Measurements from ENCODE around the gene ADAMTSL1.
A peak's percentile ranks its signal among the peaks of the same experiment; 100 is the strongest.

Gene ADAMTSL1

DNA sequence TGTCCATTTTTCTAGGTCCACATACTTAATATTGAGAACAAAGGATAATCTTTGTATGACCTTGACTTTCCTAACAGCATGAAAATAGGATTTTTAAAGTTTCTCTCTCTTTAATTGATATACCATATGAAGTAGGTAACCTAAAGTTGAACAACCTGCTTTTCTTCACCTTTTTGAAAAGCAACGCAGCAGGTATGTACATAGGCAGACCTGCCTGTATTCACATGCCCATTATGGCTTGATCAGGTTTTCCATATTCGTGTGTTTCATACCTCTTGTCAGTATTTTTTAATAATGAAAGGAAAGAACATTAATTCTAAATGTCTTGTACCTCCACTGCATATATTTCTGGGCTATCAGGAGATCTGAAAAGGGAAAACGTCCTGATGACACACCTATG is 1.5 kb upstream of the ADAMTSL1 start:
- DNase-seq, result no peak

DNA sequence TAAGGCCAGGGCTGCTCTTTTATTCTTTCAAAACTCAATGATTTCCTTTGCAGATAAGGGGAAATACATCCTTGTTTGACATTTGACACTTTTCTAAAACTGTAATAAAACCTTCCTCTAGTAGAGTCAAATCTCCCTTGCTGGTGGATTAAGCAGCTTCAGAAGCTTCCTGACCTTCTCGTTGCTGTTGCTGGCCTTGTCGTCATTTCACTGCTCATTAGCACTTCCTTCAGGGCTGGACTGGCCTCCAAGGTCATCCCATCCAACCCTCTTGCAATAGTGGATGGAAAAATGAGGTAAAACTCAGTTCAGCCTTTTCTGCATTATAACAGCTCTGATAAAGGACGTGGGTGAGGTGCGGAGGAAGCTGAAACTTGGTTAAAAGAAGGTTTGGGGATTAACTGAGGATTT is 1.1 kb upstream of the ADAMTSL1 start:
- no peak for DNase-seq

DNA sequence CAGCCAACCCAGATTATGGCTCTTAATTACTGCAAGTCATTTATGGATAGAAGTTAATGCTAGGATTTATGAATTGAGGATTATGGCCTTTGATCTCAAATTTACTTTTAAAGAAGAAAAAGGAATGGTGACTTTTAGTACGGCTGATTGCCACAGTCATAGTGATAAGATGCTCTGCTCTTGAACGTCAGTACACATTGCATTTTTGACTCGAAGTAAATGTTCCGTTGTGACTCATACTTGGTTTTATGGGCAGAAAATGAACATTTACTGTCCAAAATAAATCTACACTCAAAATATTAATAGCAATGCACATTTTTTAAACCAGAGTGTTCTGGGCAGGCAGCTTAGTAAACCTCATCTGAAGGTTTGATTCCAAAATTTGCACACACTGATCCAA is 830 bp downstream of the ADAMTSL1 start:
- no peak for DNase-seq

DNA sequence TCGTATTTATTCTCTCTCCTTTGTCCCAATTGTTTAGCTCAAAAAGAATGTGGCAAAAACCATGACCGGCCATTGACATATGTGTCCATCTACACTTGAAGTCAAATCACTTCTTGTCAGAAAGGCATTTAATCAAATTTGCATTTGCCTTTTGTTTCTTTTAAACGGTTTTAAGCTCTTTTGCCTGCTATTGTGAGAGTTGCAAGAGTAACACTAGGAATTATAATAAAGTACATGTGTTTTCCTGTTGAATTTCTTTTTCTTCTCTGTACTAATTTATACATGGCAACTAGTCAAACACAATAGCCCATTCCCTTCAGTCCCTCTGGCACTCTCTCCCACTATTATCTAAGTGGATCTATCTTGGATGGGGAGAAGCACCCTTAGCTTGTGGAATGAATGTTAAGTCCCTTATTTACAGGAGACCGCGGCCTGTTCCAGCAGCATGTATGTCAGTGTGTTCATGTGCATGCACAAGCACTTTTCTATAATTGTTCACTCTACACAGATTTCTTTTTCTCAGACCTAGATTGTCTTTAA is 3.2 kb downstream of the ADAMTSL1 start:
- DNase-seq, result no peak

DNA sequence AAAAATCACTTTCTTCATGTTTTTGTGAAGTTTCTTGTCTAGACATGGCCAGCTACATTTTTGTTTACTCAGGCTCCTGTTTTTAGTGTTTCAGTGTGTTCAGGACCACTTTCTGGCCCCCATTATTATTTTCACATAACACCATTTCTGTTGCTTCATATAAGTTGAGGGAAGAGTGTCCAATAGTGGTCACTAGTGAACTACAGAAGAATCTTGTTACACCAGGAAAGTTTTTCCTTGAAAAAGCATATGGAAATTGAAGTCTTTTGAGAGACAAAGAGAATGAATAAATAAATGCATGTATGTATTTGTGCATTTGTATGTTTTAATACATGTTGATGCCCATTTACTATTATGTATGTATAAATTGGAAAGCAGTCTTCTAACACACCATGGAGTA is 3.8 kb downstream of the ADAMTSL1 start:
- no peak for DNase-seq

DNA sequence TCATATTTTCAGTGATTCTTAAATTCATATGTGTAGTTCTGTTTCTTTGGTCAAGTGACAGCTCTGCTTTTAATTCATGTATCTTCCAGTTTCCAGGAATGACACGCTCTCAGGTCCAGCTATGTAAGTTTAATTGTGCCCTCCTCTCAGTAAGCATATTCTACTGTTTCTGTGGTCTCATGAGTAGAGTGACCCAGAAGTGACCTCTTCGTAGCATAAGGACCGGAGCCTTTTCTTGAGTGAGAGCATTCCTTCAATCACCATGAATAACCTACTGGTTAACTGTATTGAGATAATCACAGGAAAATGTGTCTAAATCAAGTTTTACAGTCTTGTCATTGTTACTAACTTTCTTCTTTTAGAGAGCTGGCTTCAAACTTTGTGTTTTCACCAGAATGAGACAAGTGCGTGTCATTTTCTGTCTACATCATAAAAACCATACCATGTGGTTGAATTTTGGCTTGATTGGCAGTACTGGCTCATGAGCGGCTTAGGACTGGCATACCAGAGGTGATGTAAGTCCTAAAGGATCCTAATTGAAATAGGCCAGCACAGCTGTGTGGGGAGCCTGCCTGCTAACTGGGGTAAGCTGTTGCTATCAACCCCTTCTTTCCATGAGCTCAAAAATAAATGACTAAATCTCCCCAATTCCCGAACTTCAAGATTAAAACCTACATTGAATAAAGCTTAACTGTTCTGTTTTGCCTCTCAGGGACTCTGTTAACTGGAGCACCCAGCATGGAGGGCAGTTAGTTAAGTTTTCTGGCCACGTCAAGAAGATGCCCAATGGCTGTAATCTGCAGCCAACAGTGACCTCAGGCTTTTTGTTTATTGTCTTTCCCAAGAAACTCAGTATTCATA is 4.8 kb downstream of the ADAMTSL1 start:
- peak; percentile 12 to 39 for DNase-seq

DNA sequence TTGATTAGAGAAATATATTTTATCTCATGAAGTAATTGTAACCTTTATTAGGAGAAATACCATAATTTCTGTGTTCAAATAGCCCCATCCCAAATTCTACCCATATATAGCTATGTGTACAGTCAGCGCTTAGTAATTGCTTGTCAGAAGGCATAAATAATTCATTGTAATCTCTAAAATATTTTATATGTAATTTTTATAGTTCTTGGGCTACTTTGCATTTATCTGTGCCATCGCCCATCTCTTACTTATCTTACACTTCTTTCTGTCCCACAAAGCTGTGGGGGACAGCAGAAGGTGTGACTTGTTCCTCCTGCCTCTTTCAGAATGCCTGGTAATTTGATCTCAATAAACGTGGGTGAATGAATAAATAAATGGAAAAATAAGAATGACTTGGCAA is 5.5 kb downstream of the ADAMTSL1 start:
- DNase-seq, result no peak

DNA sequence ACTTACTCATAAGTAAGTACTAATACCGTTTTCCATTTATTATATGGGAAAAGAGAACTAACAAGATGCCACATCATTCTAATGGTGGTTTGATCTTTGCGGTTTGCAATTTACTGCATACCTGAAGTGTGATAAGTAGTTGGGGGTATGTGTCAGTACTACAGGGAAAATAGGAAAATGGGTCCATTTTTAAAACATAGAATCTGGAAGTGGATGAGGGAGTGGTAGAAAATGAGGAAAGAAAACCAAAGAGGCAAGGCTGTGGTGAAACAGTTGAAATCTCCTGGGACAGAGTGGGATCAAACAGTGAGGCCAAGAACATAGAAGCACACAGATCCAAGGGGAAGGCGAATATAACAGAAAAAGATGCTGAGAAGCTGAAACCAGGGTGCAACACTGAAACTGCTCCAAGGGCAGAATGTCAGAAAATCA is 6.7 kb downstream of the ADAMTSL1 start:
- no peak for DNase-seq

DNA sequence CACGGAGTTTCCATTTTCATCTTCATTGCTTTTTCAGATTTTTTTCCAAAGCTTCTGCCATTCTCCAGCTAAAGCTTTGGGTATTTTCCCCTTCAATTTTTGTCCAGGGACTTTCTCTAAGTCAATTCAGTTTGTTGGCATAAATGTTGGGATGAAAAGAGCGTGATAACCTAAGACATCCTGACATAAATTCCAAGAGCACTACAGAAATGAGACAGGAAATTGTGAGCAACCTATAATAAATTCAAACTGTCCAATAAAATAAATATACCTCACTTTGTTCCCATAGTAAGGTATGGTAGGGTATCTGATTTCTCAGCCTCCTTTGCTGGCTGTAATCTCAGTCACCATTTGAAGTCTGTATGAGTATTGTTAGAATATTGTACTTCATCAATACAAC is 8.4 kb downstream of the ADAMTSL1 start:
- DNase-seq, result no peak

DNA sequence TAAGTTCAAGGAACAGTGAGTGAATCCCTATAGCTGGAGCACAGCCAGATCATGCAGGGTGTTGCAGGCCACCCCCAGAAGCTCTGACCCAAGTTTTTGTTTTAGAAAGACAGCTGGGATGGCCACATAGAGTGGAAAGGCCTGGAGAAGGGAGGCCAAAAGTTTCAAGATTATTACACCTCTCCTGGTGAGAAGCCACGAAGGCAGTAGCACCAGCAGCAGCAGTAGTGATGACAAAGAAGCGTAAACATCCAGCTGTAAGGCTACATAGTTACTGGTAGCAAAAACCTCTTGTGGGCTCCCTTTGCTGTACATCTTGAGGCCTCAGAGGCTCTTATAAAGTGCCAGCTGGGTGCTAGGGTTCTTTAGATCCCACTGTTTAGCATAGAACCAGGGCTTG is 11.8 kb downstream of the ADAMTSL1 start:
- no peak for DNase-seq

DNA sequence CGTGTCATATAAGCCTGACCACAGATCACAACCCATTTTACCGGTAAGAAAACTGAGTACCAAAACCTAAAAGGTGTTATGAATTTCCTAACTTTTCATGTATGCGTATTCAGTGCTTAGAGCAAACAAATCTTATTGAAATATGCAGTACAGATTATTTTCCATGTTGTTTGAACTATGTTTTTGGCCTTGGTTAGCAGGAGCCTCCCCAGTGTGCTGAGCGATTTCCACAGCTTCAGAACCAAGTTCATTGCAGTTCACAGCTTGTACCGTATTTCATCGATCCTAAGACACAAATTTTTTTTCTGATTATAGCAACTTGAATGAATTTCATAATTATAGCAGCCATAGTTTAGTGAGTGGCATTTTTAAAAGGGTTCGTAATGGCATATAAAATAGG is 13.7 kb downstream of the ADAMTSL1 start:
- no peak for DNase-seq

DNA sequence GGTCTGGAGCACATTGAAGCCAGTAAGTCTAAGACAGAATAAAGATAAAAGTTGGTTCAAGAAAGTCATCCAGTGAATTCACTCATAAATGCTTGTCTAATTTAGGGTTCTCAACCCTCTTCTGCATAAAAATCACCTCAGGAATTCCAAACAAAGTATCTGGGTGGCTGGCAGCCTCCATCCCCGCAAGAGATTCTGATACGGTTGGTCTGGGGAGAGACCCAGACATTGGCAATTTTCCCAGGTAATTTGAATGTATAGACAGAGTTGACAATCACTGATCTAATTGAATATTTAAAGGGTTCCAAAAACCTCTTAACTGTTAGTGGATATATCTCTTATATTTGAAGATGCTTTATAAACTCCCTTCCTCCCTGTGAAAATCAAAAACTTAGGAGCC is 14.9 kb downstream of the ADAMTSL1 start:
- no peak for DNase-seq

DNA sequence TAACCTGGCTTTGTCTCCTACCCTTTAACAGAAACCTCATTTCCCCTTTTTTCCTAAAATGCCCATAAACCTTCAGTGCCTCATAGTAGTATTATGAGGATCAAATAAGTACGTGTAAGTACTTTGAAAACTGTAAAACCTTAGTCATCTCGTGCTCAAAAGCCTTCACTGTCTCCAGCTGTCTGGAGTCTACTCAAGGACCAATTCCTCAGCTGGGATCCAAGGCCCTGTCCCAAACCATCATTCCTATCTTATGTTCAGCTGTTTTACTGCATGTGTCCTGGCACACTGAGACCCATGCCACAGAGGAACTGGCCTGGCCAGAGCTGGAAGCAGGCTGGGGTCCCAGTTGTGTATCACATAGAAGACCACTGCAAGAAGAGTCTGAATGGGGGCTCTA is 15.9 kb downstream of the ADAMTSL1 start:
- no peak for DNase-seq

DNA sequence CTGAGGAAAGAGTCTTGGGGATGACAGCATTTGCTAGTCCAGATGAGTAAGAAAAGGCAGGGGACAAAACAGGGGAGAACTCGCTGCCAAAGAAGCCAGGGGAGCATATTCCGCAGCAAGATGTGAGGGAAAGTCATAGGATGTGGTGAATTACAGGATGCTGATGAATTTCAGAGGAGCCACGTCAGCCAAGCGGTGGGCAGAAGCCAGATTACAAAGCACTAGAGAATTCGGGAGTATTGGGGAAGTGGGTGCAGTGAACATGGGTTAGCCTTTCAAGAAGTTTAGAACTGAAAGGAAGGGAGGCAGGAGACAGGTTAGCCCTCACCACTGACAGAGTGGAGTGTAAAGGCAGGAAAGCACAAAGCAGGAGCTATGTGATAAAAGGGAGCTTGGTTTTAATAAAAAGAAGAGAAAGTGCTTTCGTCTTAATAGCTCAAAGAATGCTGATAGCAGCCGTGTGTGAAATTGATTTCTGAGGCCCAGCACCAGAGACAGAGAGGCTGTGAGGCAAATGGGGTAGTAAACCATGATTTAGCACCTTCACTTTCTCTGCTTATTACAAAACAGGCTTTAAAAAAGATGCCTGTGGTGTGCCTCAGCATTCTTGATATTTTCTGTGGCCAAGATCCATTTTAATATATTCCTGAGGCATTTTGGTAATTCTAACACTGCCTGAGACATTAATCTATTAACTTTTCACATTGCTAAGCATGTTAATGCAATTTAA is 16.9 kb downstream of the ADAMTSL1 start:
- DNase-seq, result no peak

DNA sequence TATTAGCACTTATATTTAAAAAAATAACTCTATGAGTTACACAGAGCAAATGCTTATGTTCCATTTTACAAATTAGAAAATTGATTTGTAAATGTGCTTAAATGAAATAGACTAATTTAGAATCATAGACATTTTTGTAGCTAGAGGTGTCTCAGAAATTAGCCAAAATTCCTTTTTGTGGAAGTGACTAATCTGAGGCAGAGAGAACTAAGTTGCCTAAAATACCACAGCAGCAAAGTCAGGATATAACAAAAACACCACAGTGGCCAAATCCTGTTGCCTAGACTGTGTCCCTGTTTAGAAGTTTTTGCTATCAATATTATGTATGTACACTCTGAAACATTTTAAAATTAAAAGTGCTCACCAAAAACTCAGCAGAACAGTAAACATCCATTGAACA is 18.7 kb downstream of the ADAMTSL1 start:
- DNase-seq, result no peak

DNA sequence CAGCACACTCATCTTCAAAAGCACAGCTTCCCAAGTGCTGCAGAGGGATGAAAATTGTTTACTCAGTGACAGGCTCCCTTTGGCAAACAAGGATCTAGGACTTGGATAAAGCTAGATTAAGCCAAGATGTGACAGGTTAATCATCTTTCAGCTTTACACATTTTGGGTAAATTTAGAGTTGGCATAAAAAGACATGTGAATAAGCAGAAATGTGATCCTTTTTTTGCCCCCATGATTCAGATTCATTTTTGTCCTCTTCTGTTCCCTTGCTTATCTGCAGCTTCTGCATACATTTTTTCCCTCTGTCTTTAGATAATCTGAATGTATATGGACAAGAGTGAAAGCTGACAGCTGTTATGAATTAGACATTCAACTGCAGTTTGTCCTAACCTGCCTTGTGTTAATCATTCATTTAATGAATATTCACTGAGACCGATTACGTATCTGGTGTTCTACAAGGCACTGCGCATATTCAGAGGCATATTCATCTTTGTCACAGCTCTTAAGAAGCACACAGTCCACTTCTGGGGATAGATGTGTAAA is 19.6 kb downstream of the ADAMTSL1 start:
- no peak for DNase-seq

DNA sequence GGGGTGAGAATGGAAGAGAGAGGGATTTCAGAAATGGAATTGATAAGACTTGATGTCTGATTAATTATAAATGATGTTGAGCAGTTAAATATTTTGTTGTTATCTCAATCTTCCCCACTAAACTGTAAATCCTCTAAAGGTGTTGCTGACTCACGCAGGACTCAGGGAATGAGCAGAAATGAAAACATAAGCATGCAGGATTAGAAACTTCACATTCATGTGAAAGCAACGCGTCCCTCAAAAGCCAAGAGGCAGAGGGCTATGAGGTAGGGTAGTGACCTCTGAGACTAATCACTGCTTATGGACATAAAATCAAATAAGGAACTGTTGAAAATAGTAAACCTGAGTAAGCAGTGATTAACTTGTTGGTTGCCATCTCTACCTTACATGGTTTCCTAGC is 21.1 kb downstream of the ADAMTSL1 start:
- DNase-seq, result no peak

DNA sequence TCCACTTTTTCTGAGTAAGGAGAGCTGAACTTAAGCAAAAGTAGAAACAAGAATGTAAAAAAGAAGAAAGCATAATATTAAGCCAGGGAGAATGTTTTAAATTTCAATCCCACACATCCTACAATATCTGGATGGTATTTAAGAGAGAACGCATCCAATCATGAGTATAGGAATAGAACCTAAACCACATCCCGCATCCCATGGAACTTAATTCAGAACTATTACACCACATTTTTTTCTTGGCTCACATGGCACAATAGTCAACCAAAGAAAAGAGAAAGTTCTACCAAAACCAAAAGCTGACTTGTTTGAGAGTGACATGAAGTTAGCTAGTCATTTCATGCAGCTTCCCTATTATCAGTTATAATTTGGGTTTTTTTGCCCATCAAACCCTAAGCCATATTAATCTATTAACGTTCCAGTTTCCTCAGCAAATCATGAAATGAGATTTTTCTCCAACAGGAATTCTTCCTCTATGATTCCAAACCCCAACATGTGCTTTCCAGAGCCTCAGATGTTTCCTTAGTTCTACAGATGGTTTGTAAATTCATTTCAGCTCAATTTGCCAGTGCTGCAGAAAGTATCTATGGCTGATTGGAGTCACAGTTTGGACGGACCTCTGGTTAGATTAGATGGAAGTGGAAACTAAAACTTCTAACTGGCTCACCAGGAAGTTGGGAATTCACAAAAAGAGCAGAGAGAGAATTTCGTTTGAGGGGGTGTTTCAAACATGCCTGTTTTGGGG is 22.5 kb downstream of the ADAMTSL1 start:
- no peak for DNase-seq

DNA sequence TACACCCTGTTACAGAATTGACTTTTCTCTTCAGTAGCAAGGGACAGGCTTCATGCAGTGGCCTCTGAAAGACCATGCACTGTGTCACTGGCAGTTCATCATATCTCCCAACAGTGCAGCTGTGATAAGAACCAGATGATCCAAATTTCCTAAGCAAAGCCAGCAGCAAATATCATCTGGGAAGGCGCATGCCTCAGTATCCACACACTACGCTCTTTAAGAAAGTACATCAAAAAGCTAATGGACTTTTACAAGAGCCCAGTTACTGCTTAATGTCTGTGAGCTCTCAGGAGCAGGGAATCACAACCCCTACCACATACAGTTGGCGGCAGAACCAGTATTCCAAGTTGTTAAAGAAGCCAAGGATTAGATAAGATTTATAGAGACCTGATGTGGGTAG is 25.1 kb downstream of the ADAMTSL1 start:
- no peak for DNase-seq

DNA sequence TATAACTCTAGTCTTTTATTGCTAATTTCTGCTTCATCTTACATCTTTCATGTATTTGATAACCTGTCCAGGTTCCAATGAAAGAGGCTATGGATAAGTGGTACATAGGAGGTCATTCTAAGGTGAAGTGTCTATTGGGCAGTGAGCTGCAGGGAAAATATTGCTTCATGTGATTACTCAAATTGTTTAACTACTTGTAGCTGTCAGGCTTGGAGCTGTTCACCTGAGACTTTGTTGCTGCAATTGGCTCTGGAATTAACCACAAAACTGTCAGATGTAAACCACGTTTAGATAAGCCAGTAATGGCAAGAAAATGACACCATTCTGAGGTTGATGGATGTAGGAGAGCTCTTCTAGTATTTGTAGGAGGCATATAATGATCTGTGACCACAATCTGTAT is 26.0 kb downstream of the ADAMTSL1 start:
- no peak for DNase-seq

DNA sequence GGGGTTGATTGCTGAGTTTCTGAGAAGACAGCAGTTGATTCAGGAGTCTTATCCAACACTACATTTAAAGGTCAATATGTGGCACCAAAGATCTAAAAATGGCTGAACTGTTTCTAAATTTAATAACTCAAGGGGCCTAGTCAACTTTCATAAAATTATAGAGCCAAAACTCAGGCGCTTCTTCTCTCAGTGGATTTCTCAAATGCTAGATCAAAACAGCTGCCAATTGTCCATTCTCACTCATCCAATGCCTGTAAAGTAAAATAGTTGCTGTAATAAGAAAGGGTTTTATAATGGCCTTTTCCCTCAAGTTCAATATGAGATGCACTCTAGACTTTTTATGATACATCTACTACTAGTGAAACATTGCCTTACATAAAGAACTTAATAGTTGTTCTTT is 26.5 kb downstream of the ADAMTSL1 start:
- DNase-seq, result no peak

DNA sequence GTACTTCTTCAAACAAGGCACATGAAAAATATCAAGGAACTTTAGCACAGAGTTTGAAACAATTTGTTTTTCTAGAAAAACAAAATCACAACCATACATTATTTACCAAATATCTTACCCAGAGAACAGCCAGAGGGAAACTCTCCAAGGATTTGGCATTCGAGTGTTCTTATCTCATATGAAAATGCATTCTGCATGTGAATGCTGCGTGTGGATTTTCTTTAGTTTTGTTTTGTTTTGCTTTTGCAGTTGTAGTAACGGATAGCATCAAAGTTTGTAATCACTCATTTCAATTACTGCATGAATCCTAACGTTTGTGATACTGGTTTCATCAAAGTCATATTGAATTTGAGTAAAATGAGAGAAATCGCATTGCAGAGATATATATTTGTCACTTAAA is 28.0 kb downstream of the ADAMTSL1 start:
- no peak for DNase-seq

DNA sequence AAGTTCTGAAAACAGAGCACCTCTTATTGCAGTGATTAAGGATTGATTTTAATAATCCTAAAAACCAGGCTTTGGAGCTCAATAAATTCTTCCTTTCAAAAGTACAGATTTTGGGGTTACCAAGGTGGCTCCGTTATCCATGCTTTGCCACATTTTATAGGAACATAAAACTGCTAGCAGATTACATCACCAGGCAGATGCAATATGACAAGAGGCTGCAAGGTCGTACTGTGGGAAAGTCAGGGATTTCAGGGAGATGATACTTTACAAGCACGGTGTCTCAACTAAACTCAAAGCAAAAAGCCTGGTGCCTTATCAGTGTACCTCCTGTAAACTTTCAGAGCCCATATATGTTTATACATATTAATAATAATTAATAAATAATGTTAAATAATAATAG is 28.6 kb downstream of the ADAMTSL1 start:
- no peak for DNase-seq

Measured in hippocampal formation (tissue), 2 donors.